ENCODE results near the gene FRMD4A.
"Not testable (repeated sequence)": the region's sequence is repeated elsewhere in the genome, so short reads cannot be mapped to it uniquely, and the experiment has no call there.

FRMD4A gene

DNA sequence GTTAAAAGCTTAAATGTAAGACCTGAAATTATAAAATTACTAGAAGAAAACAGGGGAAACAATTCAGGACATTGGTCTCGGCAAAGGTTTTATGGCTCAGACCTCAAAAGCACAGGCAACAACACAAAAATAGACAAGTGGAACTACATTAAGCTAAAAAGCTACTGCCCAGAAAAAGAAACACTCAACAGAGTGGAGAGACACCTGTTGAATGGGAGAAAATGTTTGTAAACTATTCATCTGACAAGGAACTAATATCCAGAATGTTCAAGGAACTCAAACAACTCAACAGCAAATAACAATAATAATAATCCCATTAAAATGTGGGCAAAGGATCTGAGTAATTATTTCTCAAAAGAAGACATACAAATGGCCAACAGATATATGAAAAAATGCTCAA lies 170.4 kb downstream of the FRMD4A start:
- H3K4me1 Mint-ChIP-seq (ENCODE audit: low read depth) = no peaks in the 10 kb centered on the region
- no peaks in the 10 kb centered on the region for H3K36me3 Mint-ChIP-seq (ENCODE audit: low read depth)
- H3K27me3 Mint-ChIP-seq (ENCODE audit: low read depth) = peaks cover 13% of the 10 kb centered on the region

DNA sequence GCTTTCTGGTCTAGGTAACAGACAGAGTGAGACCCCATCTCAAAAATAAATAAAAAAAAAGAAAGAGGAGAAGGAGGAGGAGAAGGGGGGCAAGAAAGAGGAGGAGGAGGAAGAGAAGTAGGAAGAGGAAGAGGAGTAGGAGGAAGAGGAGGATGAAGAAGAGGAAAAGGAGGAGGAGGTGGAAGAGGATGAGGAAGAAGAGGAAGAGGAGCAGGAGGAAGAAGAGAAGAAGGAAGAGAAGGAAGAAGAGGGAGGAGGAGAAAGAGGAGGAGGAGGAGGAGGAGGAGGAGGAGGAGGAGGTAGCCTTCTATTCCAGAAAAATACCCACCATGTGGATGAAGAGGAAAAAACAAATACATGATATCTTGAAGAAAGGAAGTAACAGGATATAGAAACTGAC lies 172.1 kb downstream of the FRMD4A start:
- Mint-ChIP-seq H3K9me3 (peaks cover 3% of the 10 kb centered on the region), H3K4me3 (no peak overlapping the region), H3K27ac (no peak overlapping the region), H3K27me3 (ENCODE audit: low read depth) (peaks cover 13% of the 10 kb centered on the region), H3K36me3 (ENCODE audit: low read depth) (no peaks in the 10 kb centered on the region), H3K4me1 (ENCODE audit: low read depth) (no peaks in the 10 kb centered on the region)

More for the DNA sequence above, 170.4 kb downstream of the FRMD4A start:
- no peak overlapping the region for H3K27ac Mint-ChIP-seq
- peaks cover 3% of the 10 kb centered on the region for H3K9me3 Mint-ChIP-seq
- H3K4me3 Mint-ChIP-seq = no peak overlapping the region

DNA sequence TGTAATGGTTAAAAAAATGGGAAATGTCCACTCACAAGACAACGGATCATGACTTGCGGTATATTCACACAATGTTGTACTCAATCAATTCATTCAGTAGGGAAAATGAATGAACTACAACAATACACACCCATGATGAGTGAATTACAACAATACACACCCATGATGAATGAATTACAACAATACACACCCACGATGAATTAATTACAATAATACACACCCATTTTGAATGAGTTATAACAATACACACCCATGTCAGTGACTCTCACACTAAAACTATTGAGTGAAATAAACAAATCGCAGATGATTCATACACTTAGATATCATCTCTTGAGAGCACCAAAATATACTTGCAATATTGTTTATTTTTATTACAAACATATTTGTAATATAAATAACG lies 174.6 kb downstream of the FRMD4A start:
- H3K36me3 Mint-ChIP-seq (ENCODE audit: low read depth) = no peaks in the 10 kb centered on the region
- no peak overlapping the region for H3K27ac Mint-ChIP-seq
- H3K9me3 Mint-ChIP-seq = peaks cover 3% of the 10 kb centered on the region
- H3K27me3 Mint-ChIP-seq (ENCODE audit: low read depth) = peaks cover 5% of the 10 kb centered on the region
- H3K4me1 Mint-ChIP-seq (ENCODE audit: low read depth) = no peaks in the 10 kb centered on the region
- H3K4me3 Mint-ChIP-seq = no peak overlapping the region

DNA sequence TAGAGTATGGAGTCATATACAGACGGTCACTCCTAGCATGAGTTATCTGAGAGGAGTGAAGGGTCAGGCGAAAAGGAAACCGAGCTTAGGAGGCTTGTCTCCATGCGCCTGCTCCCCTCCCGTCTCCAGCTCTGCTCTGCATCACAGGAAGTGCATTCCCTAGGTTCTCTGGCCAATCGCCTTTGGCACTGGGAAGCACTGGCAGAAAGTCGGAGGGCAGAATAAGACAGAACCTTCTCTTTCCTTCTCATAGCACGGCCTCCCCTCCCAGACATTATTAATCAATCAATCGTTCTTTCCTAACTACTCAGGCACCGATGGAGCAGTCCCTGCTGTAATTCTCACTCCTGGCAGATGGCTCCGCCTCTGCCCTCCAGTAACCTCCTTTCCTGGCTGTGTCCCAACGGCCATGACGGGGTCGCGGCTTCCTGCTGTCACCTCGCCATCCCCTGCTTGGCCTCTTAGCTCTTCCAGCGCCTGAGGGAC lies 177.1 kb downstream of the FRMD4A start:
- Mint-ChIP-seq H3K9me3 (peaks cover 3% of the 10 kb centered on the region), H3K27me3 (ENCODE audit: low read depth) (peaks cover 8% of the 10 kb centered on the region), H3K36me3 (ENCODE audit: low read depth) (no peaks in the 10 kb centered on the region), H3K4me3 (no peak overlapping the region), H3K4me1 (ENCODE audit: low read depth) (no peaks in the 10 kb centered on the region), H3K27ac (no peak overlapping the region)

DNA sequence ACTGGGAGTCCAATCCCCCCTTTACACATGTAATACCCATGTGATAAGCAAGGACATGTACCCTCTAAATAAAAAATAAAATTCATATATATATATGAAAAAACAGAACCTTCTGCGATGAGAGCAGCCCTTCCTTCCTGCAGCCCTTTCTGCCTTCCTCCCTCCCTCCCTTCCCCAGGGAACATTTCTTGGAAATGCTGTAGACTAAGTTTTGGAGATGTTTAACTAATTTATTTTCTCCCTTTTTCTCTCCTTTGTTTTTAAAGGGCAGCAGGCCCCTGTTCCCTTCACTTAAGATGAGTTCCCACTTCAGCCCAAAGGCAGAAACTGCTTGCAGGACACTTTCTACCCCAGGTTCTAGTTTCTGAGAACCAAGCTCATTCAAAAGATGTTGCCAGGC lies 179.2 kb downstream of the FRMD4A start:
- Mint-ChIP-seq H3K4me1 (ENCODE audit: low read depth) (no peaks in the 10 kb centered on the region), H3K4me3 (no peak overlapping the region), H3K27me3 (ENCODE audit: low read depth) (peaks cover 7% of the 10 kb centered on the region), H3K9me3 (peaks cover 3% of the 10 kb centered on the region), H3K27ac (no peak overlapping the region), H3K36me3 (ENCODE audit: low read depth) (no peaks in the 10 kb centered on the region)

DNA sequence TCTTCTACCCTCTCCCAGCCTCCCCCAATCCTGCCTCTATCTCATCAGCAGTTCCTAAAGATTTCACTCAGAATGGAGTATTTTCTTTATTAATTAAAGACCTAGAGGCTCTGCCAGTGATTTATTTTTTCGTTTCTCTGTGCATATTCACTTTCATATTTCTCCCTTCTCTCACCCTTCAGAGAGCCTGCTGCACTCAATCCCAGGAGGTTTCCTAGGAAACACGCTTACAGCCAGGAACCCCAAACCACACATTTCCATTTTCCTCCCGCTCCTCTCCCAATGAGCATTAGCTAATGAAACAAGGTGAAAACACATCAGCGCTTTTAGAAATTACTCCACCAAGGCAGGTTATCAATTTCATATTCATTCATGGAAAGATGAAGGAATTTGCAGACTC lies 180.2 kb downstream of the FRMD4A start:
- peaks cover 7% of the 10 kb centered on the region for H3K27me3 Mint-ChIP-seq (ENCODE audit: low read depth)

DNA sequence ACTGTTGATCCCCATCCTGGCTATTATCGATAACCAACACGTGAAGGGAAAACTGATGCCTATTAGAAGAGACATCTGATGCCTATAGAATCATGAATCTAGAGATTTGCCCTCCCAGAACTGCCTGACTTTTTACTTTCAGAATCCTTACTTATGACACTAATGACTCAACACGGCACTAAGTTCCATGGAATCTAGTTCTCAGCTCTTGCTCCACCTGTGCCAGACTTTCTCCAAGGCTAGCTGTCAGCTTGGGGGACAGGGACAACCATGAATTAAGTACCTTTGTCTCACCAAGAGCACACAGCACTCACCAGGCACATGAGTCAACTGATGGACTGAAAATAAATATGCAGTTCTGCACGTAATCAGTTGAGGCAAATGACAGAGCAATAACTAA lies 184.2 kb downstream of the FRMD4A start:
- H3K36me3 Mint-ChIP-seq (ENCODE audit: low read depth) = no peaks in the 10 kb centered on the region
- no peaks in the 10 kb centered on the region for H3K9me3 Mint-ChIP-seq
- H3K27ac Mint-ChIP-seq = no peak overlapping the region
- no peak overlapping the region for H3K4me3 Mint-ChIP-seq
- H3K27me3 Mint-ChIP-seq (ENCODE audit: low read depth) = peaks cover 20% of the 10 kb centered on the region
- no peaks in the 10 kb centered on the region for H3K4me1 Mint-ChIP-seq (ENCODE audit: low read depth)

More for the DNA sequence above, 180.2 kb downstream of the FRMD4A start:
- H3K4me1 Mint-ChIP-seq (ENCODE audit: low read depth) = no peaks in the 10 kb centered on the region
- peaks cover 2% of the 10 kb centered on the region for H3K9me3 Mint-ChIP-seq
- no peak overlapping the region for H3K4me3 Mint-ChIP-seq
- no peak overlapping the region for H3K27ac Mint-ChIP-seq
- H3K36me3 Mint-ChIP-seq (ENCODE audit: low read depth) = no peaks in the 10 kb centered on the region

DNA sequence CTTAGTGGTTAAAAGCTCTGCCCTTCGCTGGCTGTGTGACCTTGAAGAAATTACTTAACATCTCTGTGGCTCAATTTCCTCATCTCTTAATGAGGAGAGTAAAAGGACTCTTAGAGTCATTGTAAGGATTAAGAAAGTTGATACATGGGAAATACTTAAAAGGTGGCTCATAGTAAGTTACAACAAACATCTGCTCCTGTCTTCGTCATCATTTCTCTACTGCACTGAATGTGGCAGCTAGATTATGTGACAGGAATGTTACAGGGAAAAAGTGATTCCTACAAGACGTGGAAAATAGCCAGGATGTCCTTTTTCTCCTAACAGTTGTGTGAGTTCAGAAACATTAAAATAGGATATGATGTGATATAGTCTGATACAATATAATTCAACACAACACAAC lies 184.7 kb downstream of the FRMD4A start:
- no peak overlapping the region for H3K4me3 Mint-ChIP-seq
- H3K27ac Mint-ChIP-seq = no peak overlapping the region
- H3K27me3 Mint-ChIP-seq (ENCODE audit: low read depth) = peaks cover 20% of the 10 kb centered on the region
- no peaks in the 10 kb centered on the region for H3K4me1 Mint-ChIP-seq (ENCODE audit: low read depth)
- no peaks in the 10 kb centered on the region for H3K9me3 Mint-ChIP-seq
- H3K36me3 Mint-ChIP-seq (ENCODE audit: low read depth) = no peaks in the 10 kb centered on the region

DNA sequence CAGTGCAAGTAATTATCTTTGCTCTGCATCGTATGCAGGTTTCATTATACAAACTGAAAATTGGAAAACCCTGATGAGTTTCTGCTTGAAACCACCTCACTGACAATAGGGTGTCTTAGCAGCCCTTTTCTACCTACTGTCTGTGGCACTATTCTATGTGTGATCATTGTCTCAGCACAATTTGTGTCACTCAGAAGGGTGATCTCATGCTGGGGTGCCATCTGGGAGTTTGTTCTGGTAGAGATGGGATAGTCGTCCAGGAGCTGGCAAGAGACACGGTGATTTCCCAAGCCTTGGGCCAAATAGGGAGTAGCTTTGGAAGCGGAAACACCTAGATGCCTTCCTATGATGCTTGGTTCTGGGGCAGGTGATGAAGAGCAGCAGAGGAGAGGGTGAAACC lies 186.3 kb downstream of the FRMD4A start:
- Mint-ChIP-seq H3K4me1 (ENCODE audit: low read depth) (no peaks in the 10 kb centered on the region), H3K4me3 (no peak overlapping the region), H3K9me3 (no peaks in the 10 kb centered on the region), H3K36me3 (ENCODE audit: low read depth) (no peaks in the 10 kb centered on the region), H3K27me3 (ENCODE audit: low read depth) (peaks cover 22% of the 10 kb centered on the region), H3K27ac (no peak overlapping the region)

DNA sequence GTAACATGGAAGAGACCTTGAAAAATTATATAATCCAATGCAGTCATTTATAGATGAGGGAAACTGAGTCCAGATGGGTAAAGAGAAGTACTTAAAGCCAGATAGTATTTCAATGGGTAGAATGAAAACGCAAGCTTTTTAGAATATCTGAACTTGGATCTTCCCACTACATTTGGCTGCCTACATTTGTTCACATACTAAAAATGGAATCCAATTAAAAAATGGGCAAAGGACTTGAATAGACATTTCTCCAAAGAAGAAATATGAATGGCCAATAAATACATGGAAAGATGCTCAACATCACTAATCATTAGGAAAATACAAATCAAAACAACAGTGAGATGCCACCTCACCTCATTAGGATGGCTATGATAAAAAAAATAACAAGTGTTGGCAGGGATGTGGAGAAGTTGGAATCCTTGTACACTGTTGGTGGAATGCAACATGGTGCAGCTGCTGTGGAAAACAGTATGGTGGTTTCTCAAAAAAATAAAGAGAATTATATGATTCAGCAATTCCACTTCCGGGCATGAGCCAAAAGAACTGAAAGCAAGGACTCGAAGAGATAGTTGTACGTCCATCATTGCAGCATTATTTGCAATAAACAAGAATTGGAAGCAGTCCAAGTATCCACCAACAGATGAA lies 188.0 kb downstream of the FRMD4A start:
- H3K9me3 Mint-ChIP-seq = no peaks in the 10 kb centered on the region
- no peak overlapping the region for H3K4me3 Mint-ChIP-seq
- peaks cover 22% of the 10 kb centered on the region for H3K27me3 Mint-ChIP-seq (ENCODE audit: low read depth)
- no peak overlapping the region for H3K27ac Mint-ChIP-seq
- H3K4me1 Mint-ChIP-seq (ENCODE audit: low read depth) = no peaks in the 10 kb centered on the region
- no peaks in the 10 kb centered on the region for H3K36me3 Mint-ChIP-seq (ENCODE audit: low read depth)

DNA sequence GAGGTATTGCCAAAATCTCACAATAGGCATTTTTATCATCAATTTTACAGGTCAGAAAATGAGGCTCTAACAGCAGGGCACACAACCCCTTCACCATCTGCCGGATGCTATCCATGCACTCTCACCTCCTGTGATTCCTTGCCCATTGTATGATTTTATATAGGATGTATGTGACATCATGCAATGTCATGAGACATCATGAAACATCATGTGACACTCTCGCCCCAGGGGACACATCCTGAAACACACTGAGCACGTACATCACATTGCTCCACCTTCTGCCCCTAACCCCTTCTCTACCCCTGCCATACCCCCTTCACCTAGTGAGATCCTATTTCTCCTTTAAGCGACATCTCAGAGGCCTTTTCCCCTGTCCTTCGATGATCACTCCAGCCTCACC lies 189.4 kb downstream of the FRMD4A start:
- H3K4me3 Mint-ChIP-seq = no peak overlapping the region
- no peaks in the 10 kb centered on the region for H3K9me3 Mint-ChIP-seq
- no peak overlapping the region for H3K27ac Mint-ChIP-seq
- no peaks in the 10 kb centered on the region for H3K36me3 Mint-ChIP-seq (ENCODE audit: low read depth)
- peaks cover 19% of the 10 kb centered on the region for H3K27me3 Mint-ChIP-seq (ENCODE audit: low read depth)
- H3K4me1 Mint-ChIP-seq (ENCODE audit: low read depth) = no peaks in the 10 kb centered on the region

DNA sequence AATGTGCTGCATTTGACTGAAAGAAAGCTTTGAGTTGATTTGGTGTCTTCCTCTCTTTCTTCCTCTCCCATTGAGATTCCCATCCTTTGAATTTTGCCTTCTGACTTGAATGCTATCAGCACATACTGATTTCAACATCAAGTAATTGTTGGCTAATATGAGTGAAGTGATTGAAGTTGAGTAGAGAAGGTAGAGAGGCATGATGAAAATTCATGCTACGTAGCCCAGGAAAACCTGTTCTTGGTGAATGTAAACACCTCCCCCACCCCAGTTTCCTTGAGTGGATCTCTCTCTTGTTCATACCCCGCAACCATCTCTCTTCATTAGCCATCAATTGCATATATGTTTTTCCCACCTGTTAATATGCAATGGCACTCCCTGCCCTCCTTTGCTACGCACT lies 193.3 kb downstream of the FRMD4A start:
- Mint-ChIP-seq H3K9me3 (no peaks in the 10 kb centered on the region), H3K27ac (no peak overlapping the region), H3K4me3 (no peak overlapping the region), H3K36me3 (ENCODE audit: low read depth) (no peaks in the 10 kb centered on the region), H3K4me1 (ENCODE audit: low read depth) (no peaks in the 10 kb centered on the region), H3K27me3 (ENCODE audit: low read depth) (peaks cover 12% of the 10 kb centered on the region)

DNA sequence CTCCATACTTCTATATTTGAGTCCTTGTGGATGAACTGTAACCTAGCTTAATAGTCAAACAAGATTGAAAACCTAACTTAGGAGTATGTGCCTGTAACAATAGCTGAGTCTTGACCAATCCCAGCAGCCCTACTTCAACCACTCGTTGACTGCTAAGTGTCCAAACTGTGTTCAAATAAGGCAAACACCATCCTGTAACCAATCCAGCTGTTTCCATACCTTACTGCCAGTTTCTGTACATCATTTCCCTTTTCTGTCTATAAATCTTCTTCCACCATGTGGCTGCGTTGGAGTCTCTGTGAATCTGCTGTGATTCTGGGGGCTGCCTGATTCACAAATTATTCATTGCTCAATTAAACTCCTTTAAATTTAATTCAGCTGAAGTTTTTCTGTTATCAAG lies 195.5 kb downstream of the FRMD4A start:
- not testable (repeated sequence) for H3K9me3 Mint-ChIP-seq; H3K4me3 Mint-ChIP-seq; H3K27ac Mint-ChIP-seq; H3K27me3 Mint-ChIP-seq (ENCODE audit: low read depth); H3K4me1 Mint-ChIP-seq (ENCODE audit: low read depth); H3K36me3 Mint-ChIP-seq (ENCODE audit: low read depth)

DNA sequence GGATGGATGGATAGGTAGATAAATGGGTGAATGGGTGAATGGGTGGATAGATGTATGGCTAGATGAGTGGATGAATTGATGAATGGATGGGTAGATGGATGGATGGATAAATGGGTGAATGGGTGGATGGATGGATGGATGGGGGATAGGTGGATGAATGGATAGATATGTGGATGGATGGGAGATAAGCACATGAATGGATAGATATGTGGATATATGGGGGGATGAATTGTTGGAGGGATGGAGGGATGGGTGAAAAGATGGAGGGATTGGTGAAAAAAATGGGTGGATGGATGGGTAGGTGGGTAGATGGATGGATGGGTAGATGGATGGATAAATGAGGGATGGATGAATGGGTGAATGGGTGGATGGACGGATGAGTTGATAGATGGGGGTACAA lies 196.4 kb downstream of the FRMD4A start:
- Mint-ChIP-seq H3K4me1 (ENCODE audit: low read depth) (no peaks in the 10 kb centered on the region), H3K27me3 (ENCODE audit: low read depth) (no peaks in the 10 kb centered on the region), H3K27ac (no peak overlapping the region), H3K4me3 (no peak overlapping the region), H3K36me3 (ENCODE audit: low read depth) (no peaks in the 10 kb centered on the region), H3K9me3 (no peaks in the 10 kb centered on the region)

DNA sequence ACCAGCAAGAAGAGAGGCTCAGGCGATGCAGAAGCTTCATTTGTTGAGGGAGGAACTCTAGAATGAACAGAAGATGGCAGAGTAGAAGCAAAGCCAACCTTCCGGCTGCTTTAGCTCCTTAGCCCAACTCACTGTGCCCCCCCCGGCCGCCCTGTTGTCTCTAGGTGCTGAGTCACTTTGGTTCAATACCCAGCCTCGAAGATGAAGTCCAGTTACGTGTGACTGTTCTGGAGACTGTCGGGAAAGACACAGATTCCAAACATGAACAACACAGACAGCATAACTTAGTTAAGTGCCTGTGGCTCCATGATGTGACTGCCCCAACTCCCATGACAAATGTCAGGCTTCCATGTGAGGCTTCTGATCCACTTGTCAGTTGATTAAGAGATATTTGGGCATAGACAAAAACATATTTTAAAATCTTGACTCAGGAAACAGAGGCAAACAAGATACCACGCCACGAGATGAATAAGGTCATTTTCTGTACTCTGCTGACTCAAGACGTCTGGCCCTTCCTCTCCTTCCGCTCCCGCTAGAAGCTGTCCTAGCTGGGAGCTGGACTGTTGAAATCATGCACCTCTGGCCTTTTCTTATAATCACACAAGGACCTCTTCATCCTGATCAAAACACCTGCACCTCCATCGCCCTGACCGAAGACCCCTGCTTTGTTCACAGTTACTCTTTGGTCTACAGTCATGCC lies 199.3 kb downstream of the FRMD4A start:
- no peaks in the 10 kb centered on the region for H3K36me3 Mint-ChIP-seq (ENCODE audit: low read depth)
- no peak overlapping the region for H3K4me3 Mint-ChIP-seq
- no peak overlapping the region for H3K27ac Mint-ChIP-seq
- no peaks in the 10 kb centered on the region for H3K27me3 Mint-ChIP-seq (ENCODE audit: low read depth)
- H3K9me3 Mint-ChIP-seq = no peaks in the 10 kb centered on the region
- no peaks in the 10 kb centered on the region for H3K4me1 Mint-ChIP-seq (ENCODE audit: low read depth)

Data from T-helper 1 cell treated with Interleukin-12 subunit alpha and Interleukin-12 subunit beta and Interleukin-4 antibody, amounts not matched to agents 30 μg/mL and 1 μg/mL, for 36 hours (primary cell).